Spleen (tissue), 7 donors: Measurements from ENCODE around the gene SAC3D1.

Experiments
- POLR2A ChIP-seq, 3 donors: fragments of 450-650 bp; IDR thresholded peaks; one replicate each; pipeline ENCODE4 v1.5.1; 2017; ENCODE audit warnings: antibody characterized with exemption in 3 of 3, mild to moderate bottlenecking in 1 of 3
- POLR2AphosphoS5 ChIP-seq, 3 donors: sonication (generic); formaldehyde crosslinking; IDR thresholded peaks; one replicate each; pipeline ENCODE4 v1.5.1; 2017; ENCODE audit warnings: antibody characterized with exemption in 3 of 3
- TF ChIP-seq, protein P1 (sequence below), 11 experiments: fragments of 200-600 bp in 7 of 11; fragments of 450-650 bp in 4 of 11; sonication (generic) in 4 of 11; IDR thresholded peaks in 8 of 11; conservative IDR thresholded peaks in 3 of 11; 1 replicate in 7 of 11; 2 replicates in 4 of 11; pipeline versions ENCODE4 v1.4.0 to v1.8.0; 2016 to 2021; ENCODE audit warnings: antibody characterized with exemption in 11 of 11, inconsistent platforms in 4 of 11, mild to moderate bottlenecking in 1 of 11
- donor health status: DM: no; HTN: no; CAD: no; lungs with moderate emphysema.
- donor health status: DM: no; HTN: no; CAD: no.
- donor health status: DM: no; HTN: no; CAD: no.

DNA sequence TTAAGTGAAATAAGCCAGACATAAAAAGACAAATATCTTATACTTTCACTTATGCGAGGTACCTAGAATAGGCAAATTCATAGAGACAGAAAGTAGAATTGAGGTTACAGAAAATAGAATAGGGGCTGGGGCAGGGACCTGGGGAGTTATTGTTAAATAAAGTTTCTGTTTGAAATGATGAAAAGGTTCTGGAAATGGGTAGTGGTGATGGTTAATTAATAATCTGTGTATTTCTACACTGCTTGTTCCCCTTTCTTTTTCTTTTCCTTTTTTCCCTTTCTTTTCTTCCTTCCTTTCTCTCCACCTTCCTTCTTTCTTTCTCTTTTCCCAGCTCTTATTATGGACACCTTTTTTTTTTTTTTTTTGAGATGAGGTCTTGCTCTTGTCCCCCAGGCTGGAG, 14.5 kb downstream of the SAC3D1 start:
- TF ChIP-seq, protein P1, sequence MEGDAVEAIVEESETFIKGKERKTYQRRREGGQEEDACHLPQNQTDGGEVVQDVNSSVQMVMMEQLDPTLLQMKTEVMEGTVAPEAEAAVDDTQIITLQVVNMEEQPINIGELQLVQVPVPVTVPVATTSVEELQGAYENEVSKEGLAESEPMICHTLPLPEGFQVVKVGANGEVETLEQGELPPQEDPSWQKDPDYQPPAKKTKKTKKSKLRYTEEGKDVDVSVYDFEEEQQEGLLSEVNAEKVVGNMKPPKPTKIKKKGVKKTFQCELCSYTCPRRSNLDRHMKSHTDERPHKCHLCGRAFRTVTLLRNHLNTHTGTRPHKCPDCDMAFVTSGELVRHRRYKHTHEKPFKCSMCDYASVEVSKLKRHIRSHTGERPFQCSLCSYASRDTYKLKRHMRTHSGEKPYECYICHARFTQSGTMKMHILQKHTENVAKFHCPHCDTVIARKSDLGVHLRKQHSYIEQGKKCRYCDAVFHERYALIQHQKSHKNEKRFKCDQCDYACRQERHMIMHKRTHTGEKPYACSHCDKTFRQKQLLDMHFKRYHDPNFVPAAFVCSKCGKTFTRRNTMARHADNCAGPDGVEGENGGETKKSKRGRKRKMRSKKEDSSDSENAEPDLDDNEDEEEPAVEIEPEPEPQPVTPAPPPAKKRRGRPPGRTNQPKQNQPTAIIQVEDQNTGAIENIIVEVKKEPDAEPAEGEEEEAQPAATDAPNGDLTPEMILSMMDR (IDR thresholded peaks at IDR 0.05 in 8 of 11, conservative IDR thresholded peaks at IDR 0.05 in 3 of 11): no peak
- no peak for TF ChIP-seq POLR2A (IDR thresholded peaks at IDR 0.05)
- no peak for TF ChIP-seq POLR2AphosphoS5 (IDR thresholded peaks at IDR 0.05)
